Measurements from ENCODE around the gene MRPL37.
"Not testable (repeated sequence)": the region's sequence is repeated elsewhere in the genome, so short reads cannot be mapped to it uniquely, and the experiment has no call there.

Gene MRPL37

DNA sequence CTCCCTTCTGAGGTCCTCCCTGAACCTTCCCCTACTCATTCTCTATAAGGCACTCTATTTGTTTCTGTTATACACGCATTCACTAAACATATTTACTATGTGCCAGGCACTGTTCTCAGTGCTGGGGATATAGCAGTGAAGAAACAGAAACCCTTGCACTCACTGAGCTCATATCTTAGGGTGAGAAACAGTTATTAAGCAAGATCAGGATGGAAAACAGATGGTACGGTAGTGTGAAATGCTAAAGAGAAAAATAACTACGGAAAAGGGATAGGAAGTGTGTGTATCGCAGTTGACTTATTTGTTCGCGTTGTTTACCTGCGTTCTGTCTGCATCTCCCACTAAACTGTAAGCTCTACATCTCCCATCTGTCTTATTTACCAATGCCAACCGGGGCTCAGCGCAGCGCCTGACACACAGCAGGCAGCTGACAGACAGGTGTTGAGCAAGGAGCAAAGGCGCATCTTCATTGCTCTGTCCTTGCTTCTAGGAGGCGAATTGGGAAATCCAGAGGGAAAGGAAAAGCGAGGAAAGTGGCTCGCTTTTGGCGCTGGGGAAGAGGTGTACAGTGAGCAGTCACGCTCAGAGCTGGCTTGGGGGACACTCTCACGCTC lies 709 bp upstream of the MRPL37 start:
- DNase-seq (ENCODE audit: insufficient read length) (no peak), FAIRE-seq (peak; percentile 73)
- TF ChIP-seq POLR2AphosphoS5 (IDR thresholded peaks at IDR 0.05; ENCODE audit: low read depth, low read length) (no peak), TAF1 (IDR thresholded peaks at IDR 0.05; ENCODE audit: borderline replicate concordance, low read depth, low read length) (no peak), POLR2A (IDR thresholded peaks at IDR 0.05; ENCODE audit: low read depth, low read length) (no peak)

DNA sequence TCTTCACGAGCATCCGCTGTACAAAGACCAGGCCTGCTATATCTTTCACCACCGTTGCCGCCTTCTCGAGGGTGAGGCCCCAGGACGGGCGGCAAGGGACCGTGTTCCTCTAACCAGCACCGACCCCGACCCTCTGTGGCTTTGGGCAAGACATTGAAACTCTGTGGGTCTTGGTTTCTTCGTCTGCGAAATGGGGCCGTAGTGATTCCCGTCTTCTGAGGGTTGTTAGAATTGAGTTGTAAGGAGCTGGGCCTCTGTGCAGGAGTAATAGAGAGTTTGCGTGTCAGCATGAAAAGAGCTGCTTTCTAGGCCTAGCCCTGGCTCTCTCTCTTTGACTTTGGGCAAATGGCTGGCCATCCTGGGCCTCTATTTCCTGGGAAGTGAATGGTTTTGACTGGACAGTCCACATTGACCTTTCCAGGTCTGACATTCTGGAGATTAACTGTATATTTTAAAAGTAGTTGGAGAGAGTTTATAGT lies 591 bp downstream of the MRPL37 start:
- DNase-seq (ENCODE audit: insufficient read length): no peak
- TF ChIP-seq TAF1 (IDR thresholded peaks at IDR 0.05; ENCODE audit: borderline replicate concordance, low read depth, low read length): no peak
- TF ChIP-seq POLR2A (IDR thresholded peaks at IDR 0.05; ENCODE audit: low read depth, low read length): no peak
- no peak for TF ChIP-seq POLR2AphosphoS5 (IDR thresholded peaks at IDR 0.05; ENCODE audit: low read depth, low read length)
- no peak for FAIRE-seq

DNA sequence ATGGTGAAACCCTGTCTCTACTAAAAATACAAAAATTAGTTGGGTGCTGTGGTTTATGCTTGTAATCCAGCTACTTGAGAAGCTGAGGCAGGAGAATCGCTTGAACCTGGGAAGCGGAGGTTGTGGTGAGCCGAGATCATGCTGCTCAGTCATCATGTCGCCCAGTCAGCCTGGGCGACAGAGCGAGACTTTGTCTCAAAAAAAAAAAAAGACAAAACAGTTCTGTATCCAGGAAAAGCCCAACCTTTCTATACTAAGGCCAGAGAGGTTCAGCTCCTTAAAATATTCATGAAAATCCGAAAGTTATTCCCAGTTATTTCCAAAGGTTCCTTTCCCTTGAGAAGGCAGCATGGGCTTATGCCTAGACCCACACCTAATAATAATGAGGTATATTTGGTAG lies 4.2 kb downstream of the MRPL37 start:
- FAIRE-seq: no peak
- TF ChIP-seq TAF1 (IDR thresholded peaks at IDR 0.05; ENCODE audit: borderline replicate concordance, low read depth, low read length) (no peak), POLR2AphosphoS5 (IDR thresholded peaks at IDR 0.05; ENCODE audit: low read depth, low read length) (no peak), POLR2A (IDR thresholded peaks at IDR 0.05; ENCODE audit: low read depth, low read length) (no peak)
- DNase-seq (ENCODE audit: insufficient read length): no peak

DNA sequence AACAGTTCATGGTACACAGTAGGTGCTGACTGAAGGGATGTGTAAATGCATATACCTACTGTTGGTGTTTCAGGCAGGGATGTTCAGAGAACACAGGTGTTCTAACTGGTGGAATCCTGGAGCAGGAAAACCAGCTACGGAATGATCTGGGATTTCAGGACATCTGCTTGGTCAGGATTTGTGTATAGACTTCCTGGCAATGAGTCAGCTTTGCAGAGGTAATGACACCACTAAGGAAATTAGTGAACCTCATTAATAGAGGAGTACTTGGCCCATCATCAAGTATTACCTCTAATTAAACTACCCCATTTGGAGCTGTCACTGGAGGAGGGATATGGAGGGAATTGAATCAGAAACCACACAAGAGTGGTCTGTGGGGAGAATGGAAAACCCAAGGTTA lies 7.3 kb downstream of the MRPL37 start:
- DNase-seq (ENCODE audit: insufficient read length) (no peak), FAIRE-seq (no peak)
- TF ChIP-seq POLR2A (IDR thresholded peaks at IDR 0.05; ENCODE audit: low read depth, low read length): no peak
- TF ChIP-seq POLR2AphosphoS5 (IDR thresholded peaks at IDR 0.05; ENCODE audit: low read depth, low read length): no peak
- TF ChIP-seq TAF1 (IDR thresholded peaks at IDR 0.05; ENCODE audit: borderline replicate concordance, low read depth, low read length): no peak

DNA sequence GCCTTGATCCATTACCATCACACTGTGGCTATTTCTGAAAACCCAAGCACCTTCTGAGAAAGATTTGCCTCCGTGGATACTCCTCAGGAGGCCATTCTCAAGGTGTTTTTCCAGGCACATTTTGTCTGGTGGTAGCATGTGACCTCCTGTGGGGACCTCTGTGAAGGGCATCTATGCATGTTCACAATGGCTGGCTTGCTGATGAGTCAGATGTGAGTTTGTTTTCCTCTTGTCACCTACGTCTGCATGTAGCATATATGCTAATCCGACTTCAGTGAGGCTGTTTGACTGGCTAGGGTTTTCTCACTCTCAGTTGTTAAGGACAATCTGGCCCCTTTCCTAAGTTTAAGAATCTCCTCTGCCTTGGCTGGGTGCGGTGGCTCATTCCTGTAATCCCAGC lies 7.9 kb downstream of the MRPL37 start:
- DNase-seq (ENCODE audit: insufficient read length); FAIRE-seq: not testable (repeated sequence)

DNA sequence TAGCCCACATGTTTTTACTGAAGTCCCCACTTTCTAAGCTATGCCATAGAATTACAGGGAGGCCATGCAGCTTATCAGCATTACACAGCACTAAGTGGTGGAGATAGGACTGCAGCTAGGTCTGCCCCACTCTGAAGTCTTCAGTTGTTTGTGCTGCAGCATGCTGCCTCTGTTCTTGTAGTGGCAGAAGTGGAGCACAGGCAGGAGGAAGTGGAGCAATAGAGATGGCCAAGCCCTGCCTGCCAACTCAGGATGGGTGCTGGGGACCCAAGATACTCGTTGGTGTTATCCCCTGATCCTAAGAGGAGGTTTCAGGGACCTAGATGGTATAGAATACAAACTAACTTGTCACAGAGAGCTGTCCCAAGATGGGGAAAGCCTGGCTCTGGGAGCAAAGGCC lies 12.9 kb downstream of the MRPL37 start:
- FAIRE-seq: no peak
- TF ChIP-seq TAF1 (IDR thresholded peaks at IDR 0.05; ENCODE audit: borderline replicate concordance, low read depth, low read length): no peak
- no peak for TF ChIP-seq POLR2A (IDR thresholded peaks at IDR 0.05; ENCODE audit: low read depth, low read length)
- no peak for TF ChIP-seq POLR2AphosphoS5 (IDR thresholded peaks at IDR 0.05; ENCODE audit: low read depth, low read length)
- DNase-seq (ENCODE audit: insufficient read length): no peak

DNA sequence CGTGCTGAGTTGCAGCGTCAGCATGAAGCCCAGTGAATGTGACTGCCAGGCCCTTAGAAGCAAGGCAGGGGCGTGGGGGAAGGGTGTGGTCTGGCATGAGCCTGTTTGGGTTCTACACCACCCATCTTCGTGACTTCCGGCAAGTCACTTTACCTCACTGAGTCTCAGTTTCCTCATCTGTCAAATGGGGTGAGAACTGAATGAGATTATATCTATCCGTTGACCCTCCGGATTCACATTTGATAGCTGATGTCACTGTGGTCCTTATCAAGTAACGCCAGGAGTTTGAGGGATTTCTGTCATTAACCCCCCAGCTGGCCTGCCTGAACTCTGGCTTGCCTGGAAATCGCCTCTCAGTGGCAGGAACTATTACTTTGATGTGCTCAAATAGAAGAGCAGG lies 15.6 kb downstream of the MRPL37 start:
- TF ChIP-seq POLR2AphosphoS5 (IDR thresholded peaks at IDR 0.05; ENCODE audit: low read depth, low read length): no peak
- no peak for TF ChIP-seq POLR2A (IDR thresholded peaks at IDR 0.05; ENCODE audit: low read depth, low read length)
- no peak for TF ChIP-seq TAF1 (IDR thresholded peaks at IDR 0.05; ENCODE audit: borderline replicate concordance, low read depth, low read length)
- FAIRE-seq (no peak), DNase-seq (ENCODE audit: insufficient read length) (no peak)

DNA sequence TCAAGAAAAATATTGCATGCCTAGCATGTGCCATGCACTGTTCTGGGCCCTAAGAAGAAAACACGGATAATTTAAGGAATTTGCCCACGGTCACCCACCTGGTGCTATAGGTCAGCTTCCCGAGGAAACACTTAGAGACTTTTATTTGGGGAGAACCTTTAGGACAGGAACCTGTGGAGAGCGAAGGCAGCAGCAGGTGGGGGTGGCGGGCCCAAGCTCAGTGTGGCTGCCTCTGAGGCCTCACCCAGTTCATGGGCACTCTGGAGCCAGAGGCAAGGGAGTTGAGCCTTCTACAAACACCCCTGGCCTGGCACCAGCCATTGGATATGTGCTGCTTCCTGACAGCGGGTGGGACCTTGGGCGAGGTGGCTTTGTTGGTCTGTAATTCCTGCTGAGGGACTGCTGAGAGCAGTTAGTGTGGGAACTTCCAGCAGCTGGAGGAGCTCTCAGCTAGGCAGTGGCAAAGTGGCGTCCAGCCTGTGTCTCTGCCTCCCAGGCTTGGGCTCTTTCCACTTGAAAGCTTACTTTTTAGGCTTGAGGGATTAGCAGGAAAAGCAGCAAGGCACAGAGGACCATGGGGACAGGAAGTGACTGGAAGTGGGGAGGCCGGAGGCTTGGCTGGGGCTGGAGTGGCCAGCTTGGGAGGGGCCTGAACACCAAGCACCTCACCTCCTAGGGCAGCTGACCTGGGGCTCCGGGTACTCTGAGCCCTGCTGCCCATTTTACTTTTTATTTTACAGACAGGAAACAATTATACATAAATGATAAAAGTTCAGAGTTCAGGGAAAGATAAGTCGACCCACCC lies 19.1 kb downstream of the MRPL37 start:
- no peak for DNase-seq (ENCODE audit: insufficient read length)
- no peak for FAIRE-seq
- TF ChIP-seq POLR2AphosphoS5 (IDR thresholded peaks at IDR 0.05; ENCODE audit: low read depth, low read length) (peak; percentile 52; the same call in 1 of the 2 replicates), POLR2A (IDR thresholded peaks at IDR 0.05; ENCODE audit: low read depth, low read length) (no peak)

DNA sequence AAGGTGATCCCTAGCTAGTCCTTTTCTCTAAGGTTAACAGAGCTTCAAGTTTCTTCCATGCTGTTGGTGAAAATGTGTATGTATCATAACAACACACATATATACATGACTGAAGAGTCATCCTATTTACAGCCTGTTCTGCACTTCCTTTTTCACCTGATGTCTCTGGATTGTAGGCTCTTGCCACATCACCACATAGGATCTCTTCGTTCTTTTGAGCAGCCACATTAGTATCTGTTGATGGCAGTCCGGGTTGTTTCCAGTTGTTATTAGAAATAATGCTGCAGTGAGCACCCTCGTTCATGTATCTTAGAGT lies 19.7 kb downstream of the MRPL37 start:
- FAIRE-seq (no peak), DNase-seq (ENCODE audit: insufficient read length) (no peak)
- TF ChIP-seq TAF1 (IDR thresholded peaks at IDR 0.05; ENCODE audit: borderline replicate concordance, low read depth, low read length) (no peak), POLR2AphosphoS5 (IDR thresholded peaks at IDR 0.05; ENCODE audit: low read depth, low read length) (no peak), POLR2A (IDR thresholded peaks at IDR 0.05; ENCODE audit: low read depth, low read length) (no peak)

DNA sequence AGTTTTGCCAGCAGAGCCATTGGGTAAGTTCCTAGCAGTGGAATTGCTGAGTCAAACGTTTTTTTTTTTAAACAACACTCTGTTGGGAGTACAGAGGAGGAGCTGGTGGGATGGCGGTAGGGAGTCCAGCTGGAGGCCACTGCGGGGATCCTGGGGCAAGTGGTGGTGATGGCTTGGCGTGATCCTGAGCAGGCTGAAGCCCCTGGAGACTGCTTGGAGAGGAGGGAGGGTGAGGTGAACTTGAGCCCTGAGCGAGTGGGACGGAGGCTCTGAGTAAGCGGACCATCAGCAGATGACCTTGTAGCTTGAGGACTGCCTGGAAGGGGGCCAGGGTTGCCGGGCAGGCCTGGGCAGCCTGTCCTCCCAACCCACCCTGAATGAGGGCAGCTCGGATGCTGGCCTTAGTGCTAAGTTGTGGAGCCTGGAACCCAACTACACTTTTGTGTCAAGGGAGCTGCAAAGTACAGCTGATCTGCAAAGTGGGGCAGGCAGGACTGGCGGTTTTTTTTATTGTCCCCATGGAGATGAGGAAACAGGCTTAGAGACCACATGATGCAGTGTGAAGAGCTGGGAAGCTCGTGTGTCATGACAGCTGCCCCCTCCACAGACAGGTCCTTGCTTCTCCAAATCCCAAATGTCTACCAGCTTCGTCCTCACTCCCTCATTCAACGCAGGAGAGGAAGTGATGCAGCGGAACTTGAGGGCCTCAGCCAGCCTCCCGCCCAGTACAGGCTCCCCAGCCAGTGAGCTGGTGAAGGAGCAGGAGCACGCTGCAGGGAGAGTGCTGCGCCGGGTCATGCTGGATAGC lies 20.2 kb downstream of the MRPL37 start:
- no peak for FAIRE-seq

DNA sequence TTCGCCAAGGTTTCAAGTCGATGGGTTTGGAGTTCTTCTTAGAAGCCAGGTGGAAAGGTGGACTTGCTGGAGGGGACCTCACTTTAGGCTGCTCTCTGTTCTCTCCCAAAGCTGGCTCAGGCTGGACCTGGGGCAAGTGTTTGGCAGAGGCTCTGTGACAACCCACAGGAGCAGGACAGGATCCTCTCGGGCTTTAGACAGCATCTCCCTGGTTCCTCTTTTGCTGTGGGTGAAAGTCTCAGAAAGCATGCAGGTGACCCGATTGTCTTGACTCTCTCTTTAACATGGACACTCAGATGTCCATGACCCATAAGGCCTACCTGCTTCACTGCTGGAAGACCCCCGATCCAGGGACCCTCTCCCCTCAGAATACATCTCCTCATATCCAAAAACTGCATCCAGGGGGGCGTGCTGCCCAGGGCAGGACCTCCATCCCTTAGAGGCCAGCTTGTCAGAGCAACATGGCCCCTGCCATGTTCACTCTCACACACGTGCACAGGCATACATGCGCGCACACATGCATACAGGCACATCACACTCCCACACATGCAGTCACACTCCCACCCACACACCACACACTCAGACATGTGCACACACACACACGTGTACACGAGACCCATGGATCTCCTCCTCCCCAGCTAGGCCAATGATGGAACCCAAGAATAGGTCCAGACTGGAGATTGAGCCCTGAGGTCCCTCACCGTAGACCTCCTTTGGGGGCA lies 21.3 kb downstream of the MRPL37 start:
- DNase-seq (ENCODE audit: insufficient read length) (no peak), FAIRE-seq (no peak)
- TF ChIP-seq POLR2AphosphoS5 (IDR thresholded peaks at IDR 0.05; ENCODE audit: low read depth, low read length) (peak; percentile 57; the same call in 1 of the 2 replicates), POLR2A (IDR thresholded peaks at IDR 0.05; ENCODE audit: low read depth, low read length) (no peak)

More for the DNA sequence above, 20.2 kb downstream of the MRPL37 start:
- DNase-seq (ENCODE audit: insufficient read length): no peak
- TF ChIP-seq POLR2A (IDR thresholded peaks at IDR 0.05; ENCODE audit: low read depth, low read length) (no peak), POLR2AphosphoS5 (IDR thresholded peaks at IDR 0.05; ENCODE audit: low read depth, low read length) (no peak), TAF1 (IDR thresholded peaks at IDR 0.05; ENCODE audit: borderline replicate concordance, low read depth, low read length) (no peak)
